ENCODE results near the gene LIPT1. TPM values are rescaled to one million over a fixed set of nuclear protein-coding genes. Genes with fewer than 3 reads are reported as not detected.

Gene LIPT1
- total RNA-seq = 4.6 and 4.8 TPM in 2 replicates

DNA sequence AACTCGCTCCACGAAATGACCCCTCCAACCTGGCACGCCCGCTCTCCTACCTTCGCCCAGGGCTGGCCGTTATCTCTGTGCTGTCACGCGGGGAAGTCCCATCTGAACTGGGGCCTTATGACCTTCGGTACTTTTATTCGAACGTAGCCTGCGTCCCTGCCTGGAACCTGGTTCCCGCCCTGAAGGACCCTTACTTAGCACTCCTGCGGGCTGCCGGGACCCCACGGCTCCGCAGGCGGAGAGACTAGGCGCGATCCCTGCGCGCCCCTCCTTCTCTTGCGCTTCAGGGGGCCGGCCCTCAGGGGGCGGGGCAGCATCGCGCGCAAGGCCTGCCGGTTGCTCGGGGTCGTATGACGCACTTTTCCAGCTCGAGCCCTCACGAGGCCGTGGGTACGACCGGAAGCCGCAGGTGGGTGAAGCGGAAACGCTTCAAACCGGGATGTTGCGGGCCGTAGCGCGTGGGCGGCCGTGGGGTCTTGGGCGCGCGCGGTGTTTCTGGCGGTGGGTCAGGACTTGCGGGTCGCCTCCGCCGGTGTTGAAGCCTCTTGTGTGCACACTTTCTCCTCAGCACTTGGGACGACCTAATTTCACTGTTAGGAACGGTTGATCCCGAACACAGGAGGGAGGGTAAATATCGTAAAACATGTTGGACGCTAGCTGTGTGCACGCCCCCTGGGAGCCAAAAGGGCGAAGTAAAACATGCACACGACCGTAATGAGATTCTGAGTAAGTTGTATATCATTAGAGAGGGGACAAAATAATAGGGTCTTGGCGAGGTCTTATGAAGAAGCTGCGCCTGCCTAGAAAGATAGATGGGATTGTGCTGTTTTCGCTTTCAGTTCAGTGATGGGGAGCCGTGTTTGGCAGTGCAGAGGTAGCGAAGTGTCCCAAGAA, at the start of gene LIPT1, which contains the start of gene TSGA10:
LIPT1 (plus strand) TSS at position 325 of the 894 bp plus-strand sequence. CDS start 6,991 bp downstream, outside the sequence.
TSGA10 (minus strand) TSS at position 300 of the 894 bp plus-strand sequence. CDS start 45,503 bp downstream, outside the sequence.

GRCh38 chr2:99141110-99142108, 13.4 kb upstream of the LIPT1 start, which contains the start of gene C2orf15:
Gene C2orf15, plus strand, starts transcription at chr2:99141707. Its CDS starts 8,852 bp downstream, at chr2:99150559.

DNA sequence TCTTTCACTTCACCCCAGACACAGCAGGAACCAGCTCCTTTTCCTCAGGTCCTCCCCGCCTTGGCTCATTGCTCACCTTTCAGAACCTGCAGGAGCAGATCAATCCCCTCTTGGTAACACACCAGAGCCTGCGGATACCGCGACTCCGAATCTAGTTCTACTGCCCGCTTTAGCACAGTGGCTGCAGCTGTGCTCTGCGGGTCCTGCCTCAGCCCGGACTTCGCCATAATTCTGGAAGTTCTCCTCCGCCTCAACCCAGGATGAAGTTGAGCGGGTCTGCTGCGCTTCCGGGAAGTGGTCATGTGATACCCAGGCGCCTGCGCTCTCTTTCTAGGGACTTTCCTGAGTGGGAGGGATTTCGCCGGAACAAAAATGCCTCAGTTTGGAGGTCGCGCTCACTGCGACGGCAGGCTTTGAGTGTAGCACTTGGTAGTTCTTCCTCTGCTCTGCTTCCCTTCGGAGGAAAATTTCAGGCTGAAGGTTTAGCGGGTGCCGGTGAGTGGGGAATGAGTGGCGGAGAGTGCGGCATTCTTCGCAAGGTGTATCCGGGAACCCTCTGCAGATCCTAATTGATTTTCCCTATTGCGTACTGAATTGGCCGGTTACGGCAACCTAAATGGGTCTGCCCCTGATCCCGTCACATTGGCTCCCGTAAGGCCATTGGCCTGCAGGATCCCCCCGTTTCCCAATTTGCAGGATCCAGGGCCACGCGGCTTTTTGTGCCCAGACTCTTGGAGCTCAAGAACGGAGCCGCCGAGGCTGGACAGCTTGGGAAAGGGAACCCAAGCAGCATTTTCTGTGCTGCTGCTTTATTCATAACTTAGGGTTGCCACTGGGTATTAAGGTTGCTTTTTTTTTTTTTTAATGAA, 26.2 kb downstream of the LIPT1 start, which contains the start of the genes MITD1 and MRPL30:
MITD1 (minus strand) TSS at position 304 of the 869 bp plus-strand sequence; CDS start at position 227, 77 bp downstream.
MRPL30 (plus strand) TSS at position 430 of the 869 bp plus-strand sequence. CDS start 5,020 bp downstream, outside the sequence.

Other genes starting within 250 kb of the LIPT1 start
- under 0.01 TPM in 1 of 2 replicates, not detected in the other for gene CRACDL, start 218.7 kb upstream of the LIPT1 start, total RNA-seq
- gene C2orf15, start 13.3 kb upstream of the LIPT1 start, total RNA-seq = not detected in 2 replicates
- 2.0 and 7.6 TPM in 2 replicates for gene TSGA10, start within 50 bp of the LIPT1 start, total RNA-seq
- 19.4 and 35.6 TPM in 2 replicates for gene MITD1, start 26.1 kb downstream of the LIPT1 start, total RNA-seq
- 38.4 and 40.4 TPM in 2 replicates for gene MRPL30, start 26.2 kb downstream of the LIPT1 start, total RNA-seq
- gene LYG2, start 100.7 kb downstream of the LIPT1 start, total RNA-seq = not detected in 2 replicates
- 0.17 and 0.73 TPM in 2 replicates for gene LYG1, start 146.2 kb downstream of the LIPT1 start, total RNA-seq
- gene TXNDC9, start 181.4 kb downstream of the LIPT1 start, total RNA-seq = 48.0 and 90.6 TPM in 2 replicates
- 25.0 and 31.6 TPM in 2 replicates for gene EIF5B, start 182.4 kb downstream of the LIPT1 start, total RNA-seq